ENCODE results near the gene SYDE1.
"Not testable (repeated sequence)": the region's sequence is repeated elsewhere in the genome, so short reads cannot be mapped to it uniquely, and the experiment has no call there.

Gene SYDE1, protein sequence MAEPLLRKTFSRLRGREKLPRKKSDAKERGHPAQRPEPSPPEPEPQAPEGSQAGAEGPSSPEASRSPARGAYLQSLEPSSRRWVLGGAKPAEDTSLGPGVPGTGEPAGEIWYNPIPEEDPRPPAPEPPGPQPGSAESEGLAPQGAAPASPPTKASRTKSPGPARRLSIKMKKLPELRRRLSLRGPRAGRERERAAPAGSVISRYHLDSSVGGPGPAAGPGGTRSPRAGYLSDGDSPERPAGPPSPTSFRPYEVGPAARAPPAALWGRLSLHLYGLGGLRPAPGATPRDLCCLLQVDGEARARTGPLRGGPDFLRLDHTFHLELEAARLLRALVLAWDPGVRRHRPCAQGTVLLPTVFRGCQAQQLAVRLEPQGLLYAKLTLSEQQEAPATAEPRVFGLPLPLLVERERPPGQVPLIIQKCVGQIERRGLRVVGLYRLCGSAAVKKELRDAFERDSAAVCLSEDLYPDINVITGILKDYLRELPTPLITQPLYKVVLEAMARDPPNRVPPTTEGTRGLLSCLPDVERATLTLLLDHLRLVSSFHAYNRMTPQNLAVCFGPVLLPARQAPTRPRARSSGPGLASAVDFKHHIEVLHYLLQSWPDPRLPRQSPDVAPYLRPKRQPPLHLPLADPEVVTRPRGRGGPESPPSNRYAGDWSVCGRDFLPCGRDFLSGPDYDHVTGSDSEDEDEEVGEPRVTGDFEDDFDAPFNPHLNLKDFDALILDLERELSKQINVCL

DNA sequence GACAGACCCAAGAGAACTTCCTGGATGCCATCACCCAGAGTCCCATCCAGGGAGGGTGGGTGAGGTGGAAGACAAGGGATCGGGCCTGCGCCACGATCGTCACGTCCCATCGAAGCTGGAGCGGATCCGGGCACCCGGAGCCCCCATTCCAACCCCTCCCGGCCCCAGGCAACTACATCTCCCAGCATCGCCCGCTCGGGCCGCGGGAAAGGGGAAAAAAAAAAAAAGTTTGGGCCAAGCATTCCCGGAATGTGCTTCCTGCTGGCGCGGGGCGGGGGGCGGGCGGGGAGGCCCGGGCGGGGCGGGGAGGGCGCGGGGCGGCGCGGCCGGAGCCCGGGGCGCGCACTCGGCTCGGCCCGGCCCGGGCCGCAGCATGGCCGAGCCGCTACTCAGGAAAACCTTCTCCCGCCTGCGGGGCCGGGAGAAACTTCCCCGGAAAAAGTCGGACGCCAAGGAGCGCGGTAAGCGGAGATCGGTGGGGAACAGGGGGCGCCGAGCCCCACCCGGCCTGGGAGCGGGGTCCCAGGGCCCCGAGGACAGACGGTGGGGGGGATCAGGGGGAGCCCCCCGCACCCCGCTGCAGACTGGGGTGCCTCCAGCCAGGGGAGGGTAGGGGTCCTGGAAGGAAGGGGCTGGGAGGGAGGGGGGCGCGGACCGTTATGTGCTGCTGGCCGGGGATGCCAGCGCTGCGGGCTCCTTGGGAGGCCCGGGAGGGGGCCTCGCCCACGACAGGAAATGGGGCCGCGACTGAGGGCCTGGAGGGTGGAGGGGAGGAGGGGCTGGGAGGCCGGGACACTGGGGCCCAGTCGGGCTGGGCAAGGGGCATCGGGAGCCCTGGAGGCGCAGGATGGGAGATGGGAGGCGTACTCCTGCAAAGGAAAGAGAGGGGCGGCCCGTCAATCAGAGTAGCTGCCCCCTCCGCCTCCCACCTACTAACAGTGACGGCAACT is at the start of gene SYDE1:
Gene SYDE1, plus strand, starts transcription at position 341 of the 950 bp plus-strand sequence. Its CDS starts 33 bp downstream, at position 374.
- H3K27ac Mint-ChIP-seq: no peak within 1 kb of the TSS
- no peaks in the 10 kb centered on the region for H3K36me3 Mint-ChIP-seq (ENCODE audit: low read depth)
- H3K4me3 Mint-ChIP-seq: peak within 1 kb of the TSS; percentile 53
- peaks cover 3% of the 10 kb centered on the region for H3K4me1 Mint-ChIP-seq (ENCODE audit: low read depth)
- H3K27me3 Mint-ChIP-seq (ENCODE audit: low read depth): peaks cover 28% of the 10 kb centered on the region
- H3K9me3 Mint-ChIP-seq: peaks cover 18% of the 10 kb centered on the region

DNA sequence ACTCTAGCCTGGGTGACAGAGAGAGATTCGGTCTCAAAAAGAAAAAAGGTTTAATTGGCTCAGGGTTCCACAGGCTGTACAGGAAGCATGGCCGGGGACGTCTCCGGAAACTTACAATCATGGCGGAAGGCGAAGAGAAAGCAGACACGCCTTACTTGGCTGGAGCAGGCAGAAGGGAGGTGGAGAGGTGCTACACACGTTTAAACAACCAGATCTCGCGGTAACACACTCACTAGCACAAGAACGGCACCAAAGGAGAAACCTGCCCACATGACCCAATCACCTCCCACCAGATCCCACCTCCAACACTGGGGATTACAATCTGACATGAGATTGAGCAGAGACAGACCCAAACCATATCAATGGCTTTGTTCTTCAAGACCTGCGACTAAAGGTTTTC is 45.2 kb upstream of the SYDE1 start:
- Mint-ChIP-seq H3K27ac (no peak overlapping the region), H3K36me3 (ENCODE audit: low read depth) (no peaks in the 10 kb centered on the region), H3K4me1 (ENCODE audit: low read depth) (no peaks in the 10 kb centered on the region), H3K27me3 (ENCODE audit: low read depth) (no peaks in the 10 kb centered on the region), H3K9me3 (no peaks in the 10 kb centered on the region), H3K4me3 (no peak overlapping the region)

DNA sequence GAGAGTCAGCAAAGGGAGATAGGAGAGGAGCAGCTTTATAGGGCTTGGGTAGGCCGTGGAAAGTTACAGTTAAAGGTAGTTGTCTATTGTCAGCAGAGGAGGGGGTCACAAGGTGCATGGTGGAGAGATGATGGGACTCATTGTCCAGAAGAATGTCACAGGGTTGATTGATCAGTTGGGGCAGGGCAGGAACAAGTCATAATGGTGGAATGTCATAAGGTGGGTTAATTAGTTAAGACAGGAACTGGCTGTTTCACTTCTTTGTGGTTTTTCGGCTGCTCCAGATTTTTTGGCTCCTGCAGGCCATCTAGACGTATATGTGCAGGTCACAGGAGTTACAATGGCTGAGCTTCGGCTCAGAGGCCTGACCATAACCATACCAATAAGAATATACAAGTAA is 36.8 kb upstream of the SYDE1 start:
- not testable (repeated sequence) for H3K4me3 Mint-ChIP-seq, H3K27ac Mint-ChIP-seq

DNA sequence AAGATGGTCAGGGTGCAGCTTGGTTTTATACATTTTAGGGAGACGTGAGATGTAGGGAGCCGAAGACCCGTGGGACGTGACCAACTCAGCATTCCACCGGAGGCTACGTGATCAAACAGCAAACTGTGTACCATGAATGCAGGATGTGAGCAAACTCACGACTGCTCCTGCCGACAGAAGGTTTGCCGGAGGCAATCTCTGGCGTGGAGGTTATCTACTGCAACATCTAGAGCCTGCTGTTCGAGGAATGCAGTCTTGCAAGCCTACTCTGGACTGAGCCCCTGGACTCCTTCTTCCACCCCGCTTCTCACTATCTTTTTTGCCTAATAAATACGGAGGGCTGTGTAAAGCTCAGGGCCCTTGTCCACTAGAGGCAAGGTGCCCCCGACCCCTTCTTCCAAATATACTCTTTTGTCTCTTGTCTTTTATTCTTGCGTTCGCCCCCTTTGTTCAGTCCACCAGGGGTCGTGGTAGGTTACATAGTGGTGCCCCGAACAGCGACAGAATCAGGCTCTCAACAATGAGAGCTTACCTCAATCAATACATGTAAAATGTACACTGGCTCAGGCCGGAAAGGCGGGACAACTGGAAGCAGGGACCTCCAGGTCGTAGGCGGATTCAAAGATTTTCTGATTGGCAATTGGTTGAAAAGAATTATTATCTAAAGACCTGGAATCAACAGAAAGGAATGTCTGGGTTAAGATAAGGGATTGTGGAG is 34.1 kb upstream of the SYDE1 start:
- Mint-ChIP-seq H3K9me3 (no peaks in the 10 kb centered on the region), H3K36me3 (ENCODE audit: low read depth) (no peaks in the 10 kb centered on the region), H3K4me1 (ENCODE audit: low read depth) (no peaks in the 10 kb centered on the region), H3K4me3 (no peak overlapping the region), H3K27me3 (ENCODE audit: low read depth) (peaks cover 4% of the 10 kb centered on the region), H3K27ac (no peak overlapping the region)

More for the DNA sequence above, 36.8 kb upstream of the SYDE1 start:
- H3K27me3 Mint-ChIP-seq (ENCODE audit: low read depth); H3K36me3 Mint-ChIP-seq (ENCODE audit: low read depth); H3K4me1 Mint-ChIP-seq (ENCODE audit: low read depth); H3K9me3 Mint-ChIP-seq: not testable (repeated sequence)

DNA sequence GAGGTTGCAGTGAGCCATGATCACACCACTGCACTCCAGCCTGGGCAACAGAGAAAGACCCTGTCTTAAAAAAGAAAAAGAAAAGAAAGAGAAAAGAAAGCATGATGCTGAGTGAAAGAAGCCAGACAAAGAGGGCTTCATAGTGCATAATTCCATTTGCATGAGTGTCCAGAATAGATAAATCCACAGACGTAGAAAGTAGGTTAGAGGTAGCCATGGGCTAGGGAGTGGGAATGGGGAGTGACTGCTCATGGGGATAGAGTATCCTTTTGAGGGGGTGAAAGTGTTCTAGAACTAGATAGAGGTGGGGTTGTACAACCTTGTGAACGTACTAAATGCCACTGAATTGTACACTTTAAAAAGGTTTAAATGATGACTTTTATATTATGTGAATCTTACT is 32.8 kb upstream of the SYDE1 start:
- H3K4me1 Mint-ChIP-seq (ENCODE audit: low read depth): no peaks in the 10 kb centered on the region
- peaks cover 8% of the 10 kb centered on the region for H3K27me3 Mint-ChIP-seq (ENCODE audit: low read depth)
- no peaks in the 10 kb centered on the region for H3K36me3 Mint-ChIP-seq (ENCODE audit: low read depth)
- H3K27ac Mint-ChIP-seq: no peak overlapping the region
- H3K9me3 Mint-ChIP-seq: no peaks in the 10 kb centered on the region
- H3K4me3 Mint-ChIP-seq: no peak overlapping the region

DNA sequence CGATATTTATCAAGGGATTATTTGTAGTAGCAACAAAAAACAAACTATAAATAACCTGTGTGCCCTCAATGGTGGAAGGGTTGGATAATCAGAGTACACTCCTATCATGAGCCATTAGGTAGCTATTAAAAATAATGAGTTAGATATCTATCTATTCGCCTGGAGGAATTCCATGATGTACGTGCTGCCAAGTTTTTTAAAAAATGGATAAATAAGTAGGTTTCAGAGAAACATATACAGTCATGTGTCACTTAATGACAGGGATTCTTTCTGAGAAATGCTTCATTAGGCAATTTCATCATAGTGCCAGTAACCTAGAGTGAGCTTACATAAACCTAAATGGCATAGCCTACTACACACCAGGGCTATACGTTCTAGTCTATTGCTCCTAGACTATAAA is 31.4 kb upstream of the SYDE1 start:
- peaks cover 8% of the 10 kb centered on the region for H3K27me3 Mint-ChIP-seq (ENCODE audit: low read depth)
- H3K27ac Mint-ChIP-seq: no peak overlapping the region
- no peaks in the 10 kb centered on the region for H3K4me1 Mint-ChIP-seq (ENCODE audit: low read depth)
- no peak overlapping the region for H3K4me3 Mint-ChIP-seq
- H3K36me3 Mint-ChIP-seq (ENCODE audit: low read depth): no peaks in the 10 kb centered on the region
- H3K9me3 Mint-ChIP-seq: no peaks in the 10 kb centered on the region

DNA sequence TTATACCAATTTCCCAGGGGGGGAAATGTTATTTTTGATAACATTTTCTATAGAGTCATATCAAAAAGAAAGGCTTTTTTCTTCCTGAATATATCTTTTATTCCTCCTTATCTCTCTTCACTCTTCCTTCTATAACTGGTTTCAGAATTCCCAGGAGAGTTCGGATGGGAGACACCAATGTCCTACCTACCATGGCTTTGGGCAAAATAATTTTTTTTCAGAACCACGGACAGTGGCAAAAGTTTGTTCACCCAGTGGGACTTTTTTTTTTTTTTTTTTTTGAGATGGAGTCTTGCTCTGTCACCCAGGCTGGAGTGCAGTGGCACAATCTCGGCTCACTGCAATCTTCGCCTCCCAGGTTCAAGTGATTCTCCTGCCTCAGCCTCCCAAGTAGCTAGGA is 27.2 kb upstream of the SYDE1 start:
- not testable (repeated sequence) for H3K4me1 Mint-ChIP-seq (ENCODE audit: low read depth); H3K9me3 Mint-ChIP-seq; H3K27ac Mint-ChIP-seq; H3K36me3 Mint-ChIP-seq (ENCODE audit: low read depth); H3K27me3 Mint-ChIP-seq (ENCODE audit: low read depth); H3K4me3 Mint-ChIP-seq

DNA sequence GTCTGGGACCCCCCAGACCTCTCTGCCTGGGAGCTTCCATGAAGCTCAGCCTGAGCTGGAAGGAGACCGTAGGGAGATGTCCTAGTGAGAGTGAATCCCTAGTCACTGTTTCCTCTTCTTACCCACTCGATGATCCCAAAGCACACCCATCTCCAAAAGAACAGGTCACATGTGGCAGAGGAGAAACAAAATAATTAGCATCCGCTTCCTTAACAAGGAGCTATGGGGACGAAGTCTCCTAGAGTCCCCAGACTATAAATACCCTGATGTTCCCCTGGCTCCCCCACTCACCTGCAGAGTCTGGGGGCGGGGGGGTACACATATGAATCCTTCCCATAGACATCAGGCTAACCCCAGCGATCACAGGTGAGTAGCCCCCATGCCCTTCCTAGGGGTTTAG is 25.3 kb upstream of the SYDE1 start, which contains the start of gene OR1I1:
Gene OR1I1, plus strand, starts transcription at position 301 of the 400 bp plus-strand sequence. CDS start 4,855 bp downstream, outside the sequence.
- Mint-ChIP-seq H3K4me3 (no peak within 1 kb of the TSS), H3K36me3 (ENCODE audit: low read depth) (no peaks in the 10 kb centered on the region), H3K27me3 (ENCODE audit: low read depth) (peaks cover 3% of the 10 kb centered on the region), H3K27ac (no peak within 1 kb of the TSS), H3K9me3 (no peaks in the 10 kb centered on the region), H3K4me1 (ENCODE audit: low read depth) (no peaks in the 10 kb centered on the region)

DNA sequence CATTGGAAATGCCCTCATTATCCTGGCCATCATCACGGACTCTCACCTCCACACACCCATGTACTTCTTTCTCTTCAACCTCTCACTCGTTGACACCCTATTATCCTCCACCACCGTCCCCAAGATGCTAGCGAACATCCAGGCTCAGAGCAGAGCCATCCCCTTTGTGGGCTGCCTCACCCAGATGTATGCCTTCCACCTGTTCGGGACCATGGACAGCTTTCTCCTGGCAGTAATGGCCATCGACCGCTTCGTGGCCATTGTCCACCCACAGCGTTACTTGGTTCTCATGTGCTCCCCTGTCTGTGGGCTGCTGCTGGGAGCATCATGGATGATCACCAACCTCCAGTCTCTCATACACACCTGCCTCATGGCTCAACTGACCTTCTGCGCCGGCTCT is 20.0 kb upstream of the SYDE1 start:
- Mint-ChIP-seq H3K36me3 (ENCODE audit: low read depth) (no peaks in the 10 kb centered on the region), H3K4me3 (no peak overlapping the region), H3K27me3 (ENCODE audit: low read depth) (no peaks in the 10 kb centered on the region), H3K9me3 (no peaks in the 10 kb centered on the region), H3K27ac (no peak overlapping the region), H3K4me1 (ENCODE audit: low read depth) (no peaks in the 10 kb centered on the region)

DNA sequence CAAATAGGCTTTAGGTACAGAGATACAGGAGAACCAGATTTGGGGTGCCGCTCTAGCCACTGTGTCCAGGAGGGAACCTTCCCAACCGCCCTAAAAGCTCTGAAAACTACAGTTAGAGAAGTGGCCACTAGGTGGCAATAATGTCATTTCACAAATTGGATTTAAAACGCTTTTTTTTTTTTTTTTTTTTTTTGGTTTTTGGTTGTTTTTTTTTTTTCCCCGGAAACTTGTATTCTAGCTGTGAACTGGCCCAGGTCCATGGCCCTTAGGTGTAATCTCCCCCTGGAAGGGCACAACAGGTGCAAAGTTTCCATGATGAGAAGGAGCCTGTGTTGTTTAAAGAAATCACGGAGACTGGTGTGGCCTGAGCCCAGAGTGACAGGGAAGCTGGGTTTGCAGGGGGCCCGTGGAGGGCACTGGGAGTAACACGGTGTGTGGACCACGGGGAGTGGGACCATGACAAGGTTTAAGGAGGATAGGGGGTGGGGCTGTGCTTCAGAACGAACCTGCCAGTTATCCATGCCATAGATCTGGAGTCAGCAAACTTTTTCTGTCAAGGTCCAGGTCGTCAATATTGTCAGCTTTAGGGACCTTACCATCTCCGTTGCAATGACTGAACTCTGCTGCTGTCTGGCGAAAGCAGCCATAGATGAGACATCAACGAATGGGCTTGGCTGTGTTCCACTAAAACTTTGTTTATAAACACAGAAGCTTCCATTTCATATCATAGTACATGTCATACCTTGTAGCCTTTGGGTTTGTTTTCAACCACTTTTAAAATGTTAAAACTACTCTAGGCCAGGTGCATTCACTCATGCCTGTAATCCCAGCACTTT is 15.1 kb upstream of the SYDE1 start:
- no peaks in the 10 kb centered on the region for H3K27me3 Mint-ChIP-seq (ENCODE audit: low read depth)
- H3K27ac Mint-ChIP-seq: no peak overlapping the region
- no peak overlapping the region for H3K4me3 Mint-ChIP-seq
- no peaks in the 10 kb centered on the region for H3K9me3 Mint-ChIP-seq
- no peaks in the 10 kb centered on the region for H3K4me1 Mint-ChIP-seq (ENCODE audit: low read depth)
- no peaks in the 10 kb centered on the region for H3K36me3 Mint-ChIP-seq (ENCODE audit: low read depth)

DNA sequence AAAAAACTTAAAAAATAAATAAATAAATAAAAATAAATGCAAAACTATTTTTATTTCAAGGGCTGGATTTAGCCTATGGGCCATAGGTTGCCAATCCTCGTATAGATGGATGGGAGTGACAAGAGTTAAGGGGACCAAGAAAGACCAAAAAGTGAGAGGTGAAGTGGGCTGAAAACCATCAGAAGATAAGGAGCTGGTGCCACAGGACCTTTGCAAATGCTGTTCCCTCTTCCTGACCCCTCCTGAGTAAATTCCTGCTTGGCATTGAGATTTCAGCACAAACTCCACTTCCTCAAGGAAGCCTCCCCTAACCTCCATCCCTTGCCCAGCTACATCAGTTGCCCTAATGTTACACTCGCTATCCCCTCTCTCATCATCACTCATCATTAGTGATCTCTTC is 14.2 kb upstream of the SYDE1 start:
- H3K4me3 Mint-ChIP-seq: no peak overlapping the region
- H3K9me3 Mint-ChIP-seq: no peaks in the 10 kb centered on the region
- H3K27ac Mint-ChIP-seq: no peak overlapping the region
- H3K36me3 Mint-ChIP-seq (ENCODE audit: low read depth): no peaks in the 10 kb centered on the region
- no peaks in the 10 kb centered on the region for H3K27me3 Mint-ChIP-seq (ENCODE audit: low read depth)
- no peaks in the 10 kb centered on the region for H3K4me1 Mint-ChIP-seq (ENCODE audit: low read depth)

DNA sequence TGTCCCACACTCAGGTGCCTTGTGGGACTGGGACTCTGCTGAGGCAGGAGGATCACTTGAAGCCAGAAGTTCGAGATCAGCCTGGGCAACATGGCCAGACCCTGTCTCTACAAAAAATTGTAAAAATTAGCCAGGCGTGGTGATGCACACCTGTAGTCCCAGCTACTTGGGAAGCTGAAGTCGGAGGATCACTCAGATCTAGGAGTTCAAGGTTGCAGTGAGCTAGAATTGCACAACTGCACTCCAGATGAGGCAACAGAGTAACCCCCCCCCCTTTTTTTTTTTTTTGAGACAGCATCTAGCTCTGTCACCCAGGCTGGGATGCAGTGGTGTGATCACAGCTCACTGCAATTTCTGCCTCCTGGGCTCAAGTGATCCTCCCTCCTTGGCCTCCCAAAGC is 11.0 kb upstream of the SYDE1 start:
- Mint-ChIP-seq H3K4me3 (no peak overlapping the region), H3K27me3 (ENCODE audit: low read depth) (no peaks in the 10 kb centered on the region), H3K9me3 (no peaks in the 10 kb centered on the region), H3K4me1 (ENCODE audit: low read depth) (no peaks in the 10 kb centered on the region), H3K27ac (no peak overlapping the region), H3K36me3 (ENCODE audit: low read depth) (no peaks in the 10 kb centered on the region)

DNA sequence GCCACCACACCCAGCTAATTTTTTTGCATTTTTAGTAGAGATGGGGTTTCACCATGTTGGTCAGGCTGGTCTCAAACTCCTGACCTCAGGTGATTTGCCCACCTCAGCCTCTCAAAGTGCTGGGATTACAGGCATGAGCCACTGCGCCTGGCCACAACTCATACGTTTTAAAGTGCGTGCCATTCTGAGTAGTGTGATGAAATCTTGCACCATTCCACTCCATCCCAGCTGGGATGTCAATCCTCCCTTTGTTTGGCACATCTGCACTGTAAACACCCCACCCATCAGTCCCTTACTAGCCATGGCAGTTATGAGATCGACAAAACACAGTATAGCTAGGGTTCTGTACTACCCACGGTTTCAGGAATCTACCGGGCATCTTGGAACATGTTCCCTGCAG is 9.2 kb upstream of the SYDE1 start:
- not testable (repeated sequence) for H3K9me3 Mint-ChIP-seq, H3K4me3 Mint-ChIP-seq

More for the DNA sequence above, 9.2 kb upstream of the SYDE1 start:
- H3K4me1 Mint-ChIP-seq (ENCODE audit: low read depth); H3K36me3 Mint-ChIP-seq (ENCODE audit: low read depth); H3K27ac Mint-ChIP-seq; H3K27me3 Mint-ChIP-seq (ENCODE audit: low read depth): not testable (repeated sequence)

Measured in T-helper 1 cell treated with Interleukin-12 subunit alpha and Interleukin-12 subunit beta and Interleukin-4 antibody, amounts not matched to agents 30 μg/mL and 1 μg/mL, for 36 hours (primary cell).